WTC11 (cell line): ENCODE data around the gene RFX8. TPM values are rescaled to one million over a fixed set of nuclear protein-coding genes. Genes with fewer than 3 reads are reported as not detected.

Experiments
- ATAC-seq: fragments of 200-7000 bp; cut with Tn5 transposase; 2 replicates; pipeline ENCODE4 v1.10.0; 2021; ENCODE audit warnings: mild to moderate bottlenecking, moderate library complexity
- CTCF ChIA-PET: fragments of 300-600 bp; sonication (Branson Sonifier 250); formaldehyde crosslinking; loops from one replicate; lab custom pipeline; 2021; ENCODE audit warnings: antibody characterized with exemption; lab: Charles Lee
- POLR2A ChIA-PET: fragments of 350-600 bp; sonication (Branson Sonifier 250); formaldehyde crosslinking; loops from one replicate; lab custom pipeline; 2021; ENCODE audit warnings: antibody characterized with exemption; lab: Charles Lee
- DNase-seq: peaks from one replicate; pipeline ENCODE4 v3.0.0; 2021; ENCODE audit warnings: low spot score
- H3K27ac Mint-ChIP-seq: 2 replicates; pipeline ENCODE4 v1.8.0; 2021; ENCODE audit warnings: mixed read lengths
- H3K27me3 Mint-ChIP-seq: 2 replicates; pipeline ENCODE4 v1.8.0; 2021; ENCODE audit warnings: low read depth, mild to moderate bottlenecking, moderate library complexity, mixed read lengths
- H3K36me3 Mint-ChIP-seq: 2 replicates; pipeline ENCODE4 v1.8.0; 2021; ENCODE audit warnings: mixed read lengths
- H3K4me1 Mint-ChIP-seq: 2 replicates; pipeline ENCODE4 v1.8.0; 2022; ENCODE audit warnings: mixed read lengths
- H3K4me3 Mint-ChIP-seq: 2 replicates; pipeline ENCODE4 v1.8.0; 2021; ENCODE audit warnings: mild to moderate bottlenecking, moderate library complexity, mixed read lengths
- H3K9me3 Mint-ChIP-seq: 2 replicates; pipeline ENCODE4 v1.8.0; 2021; ENCODE audit warnings: mixed read lengths
- ATF2 ChIP-seq: sonication (generic); formaldehyde crosslinking; IDR thresholded peaks from 2 replicates; pipeline ENCODE4 v1.8.1; 2022; ENCODE audit warnings: low read depth, missing genetic modification reagents, borderline replicate concordance
- E2F1 ChIP-seq: sonication (generic); formaldehyde crosslinking; IDR thresholded peaks from 2 replicates; pipeline ENCODE4 v1.8.0; 2022; ENCODE audit warnings: mild to moderate bottlenecking, missing genetic modification reagents
- E2F5 ChIP-seq: sonication (generic); formaldehyde crosslinking; IDR thresholded peaks from 2 replicates; pipeline ENCODE4 v1.8.1; 2022; ENCODE audit warnings: mild to moderate bottlenecking, moderate library complexity, missing genetic modification reagents
- FOXJ3 ChIP-seq: sonication (generic); formaldehyde crosslinking; IDR thresholded peaks from 2 replicates; pipeline ENCODE4 v1.9.0; 2021; ENCODE audit warnings: missing genetic modification reagents, mild to moderate bottlenecking, borderline replicate concordance
- FOXP4 ChIP-seq: sonication (generic); formaldehyde crosslinking; IDR thresholded peaks from 2 replicates; pipeline ENCODE4 v1.8.0; 2022; ENCODE audit warnings: mild to moderate bottlenecking, missing genetic modification reagents
- GABPB1 ChIP-seq: sonication (generic); formaldehyde crosslinking; IDR thresholded peaks from 2 replicates; pipeline ENCODE4 v1.8.1; 2023; ENCODE audit warnings: mild to moderate bottlenecking, missing genetic modification reagents
- GTF2I ChIP-seq: fragments of 250-450 bp; sonication (Bioruptor Pico); conservative IDR thresholded peaks from 2 replicates; pipeline ENCODE4 v1.4.0; 2021; ENCODE audit warnings: mild to moderate bottlenecking
- MAX ChIP-seq: sonication (generic); formaldehyde crosslinking; IDR thresholded peaks from 2 replicates; pipeline ENCODE4 v1.8.0; 2022; ENCODE audit warnings: mild to moderate bottlenecking, missing genetic modification reagents
- NFYB ChIP-seq: sonication (generic); formaldehyde crosslinking; conservative IDR thresholded peaks from 2 replicates; pipeline ENCODE4 v1.8.0; 2022; ENCODE audit warnings: low read depth, missing genetic modification reagents
- NR2C2 ChIP-seq: sonication (generic); formaldehyde crosslinking; IDR thresholded peaks from 2 replicates; pipeline ENCODE4 v1.8.0; 2022; ENCODE audit warnings: mild to moderate bottlenecking, missing genetic modification reagents
- OVOL2 ChIP-seq: fragments of 250-450 bp; sonication (Bioruptor Pico); IDR thresholded peaks from 2 replicates; pipeline ENCODE4 v1.9.0; 2021; ENCODE audit warnings: mild to moderate bottlenecking, borderline replicate concordance
- TEAD1 ChIP-seq: sonication (generic); formaldehyde crosslinking; IDR thresholded peaks from 2 replicates; pipeline ENCODE4 v1.8.0; 2022; ENCODE audit warnings: mild to moderate bottlenecking, missing genetic modification reagents
- TP53 ChIP-seq: sonication (generic); formaldehyde crosslinking; IDR thresholded peaks from 2 replicates; pipeline ENCODE4 v1.8.1; 2023; ENCODE audit warnings: mild to moderate bottlenecking, missing genetic modification reagents
- ZNF138 ChIP-seq: sonication (generic); formaldehyde crosslinking; conservative IDR thresholded peaks from 2 replicates; pipeline ENCODE4 v1.8.1; 2022; ENCODE audit warnings: mild to moderate bottlenecking, moderate library complexity, missing genetic modification reagents
- ZNF317 ChIP-seq: sonication (generic); formaldehyde crosslinking; IDR thresholded peaks from 2 replicates; pipeline ENCODE4 v1.8.1; 2023; ENCODE audit warnings: low read depth, mild to moderate bottlenecking, moderate library complexity, missing genetic modification reagents, borderline replicate concordance
- ZNF416 ChIP-seq: fragments of 250-450 bp; sonication (Bioruptor Pico); IDR thresholded peaks from 2 replicates; pipeline ENCODE4 v1.9.0; 2021; ENCODE audit warnings: mild to moderate bottlenecking, inconsistent platforms
- ZNF512 ChIP-seq: sonication (generic); formaldehyde crosslinking; IDR thresholded peaks from 2 replicates; pipeline ENCODE4 v1.8.1; 2022; ENCODE audit warnings: missing genetic modification reagents, borderline replicate concordance
- ZNF532 ChIP-seq: fragments of 250-450 bp; sonication (Bioruptor Pico); IDR thresholded peaks from 2 replicates; pipeline ENCODE4 v1.9.0; 2021; ENCODE audit warnings: mild to moderate bottlenecking, borderline replicate concordance
- ZNF671 ChIP-seq: fragments of 250-450 bp; sonication (Bioruptor Pico); IDR thresholded peaks from 2 replicates; pipeline ENCODE4 v1.8.0; 2021; ENCODE audit warnings: mild to moderate bottlenecking
- total RNA-seq: library from RNA; stranded (reverse); gene quantifications from 3 replicates; pipeline ENCODE4 v1.2.3, GENCODE V29; 2021

RFX8 gene
- total RNA-seq, 1 experiment from 2014 or later = 0.28 TPM

- ChIA-PET CTCF (interaction anchor here (1.1 to 2.0 kb wide), 2 partner anchors 159 to 312 kb away, joined by 3 to 4 read pairs; no protein-coding TSS in a partner anchor), POLR2A (interaction anchor here (0.6 kb wide), 1 partner anchor 35 kb away, joined by 4 read pairs; no protein-coding TSS in a partner anchor)
- Mint-ChIP-seq H3K4me1 (no peaks in the 10 kb centered on the region), H3K9me3 (no peaks in the 10 kb centered on the region), H3K4me3 (no peak overlapping the region), H3K27ac (no peak overlapping the region), H3K36me3 (no peaks in the 10 kb centered on the region), H3K27me3 (no peaks in the 10 kb centered on the region)
- DNase-seq (no peak), ATAC-seq (no peak)
- no peak for TF ChIP-seq ZNF317 (CRISPR knock-in tag)
- TF ChIP-seq E2F1 (CRISPR knock-in tag) = no peak
- no peak for TF ChIP-seq FOXP4 (CRISPR knock-in tag)
- no peak for TF ChIP-seq ZNF416 (CRISPR knock-in tag)
- TF ChIP-seq TEAD1 = no peak
- no peak for TF ChIP-seq ZNF512 (CRISPR knock-in tag)
- no peak for TF ChIP-seq E2F5 (CRISPR knock-in tag)
- TF ChIP-seq ZNF671 = no peak
- TF ChIP-seq ZNF532 = no peak
- no peak for TF ChIP-seq ZNF138 (CRISPR knock-in tag)
- TF ChIP-seq OVOL2 = no peak
- no peak for TF ChIP-seq NR2C2
- TF ChIP-seq TP53 (CRISPR knock-in tag) = no peak
- no peak for TF ChIP-seq FOXJ3 (CRISPR knock-in tag)
These were observed 25.9 kb upstream of the RFX8 start for GRCh38 chr2:101500860-101501259.

- DNase-seq (no peak), ATAC-seq (no peak)
- Mint-ChIP-seq H3K27ac (no peak overlapping the region), H3K4me1 (no peaks in the 10 kb centered on the region), H3K27me3 (no peaks in the 10 kb centered on the region), H3K9me3 (no peaks in the 10 kb centered on the region), H3K4me3 (no peak overlapping the region), H3K36me3 (no peaks in the 10 kb centered on the region)
- CTCF ChIA-PET = interaction anchor here (1.1 to 2.0 kb wide), 2 partner anchors 159 to 312 kb away, joined by 3 to 4 read pairs; no protein-coding TSS in a partner anchor
- POLR2A ChIA-PET = interaction anchor here (0.6 kb wide), 1 partner anchor 34 kb away, joined by 4 read pairs; no protein-coding TSS in a partner anchor
- TF ChIP-seq NFYB (CRISPR knock-in tag) = no peak
- no peak for TF ChIP-seq ATF2 (CRISPR knock-in tag)
- no peak for TF ChIP-seq GTF2I (CRISPR knock-in tag)
- TF ChIP-seq MAX = no peak
- TF ChIP-seq E2F5 (CRISPR knock-in tag) = no peak
- no peak for TF ChIP-seq GABPB1 (CRISPR knock-in tag)
These were observed 25.3 kb upstream of the RFX8 start for GRCh38 chr2:101500180-101500579.
